ENCODE data around the gene NTRK1. TPM values are rescaled to one million over a fixed set of nuclear protein-coding genes. Genes with fewer than 3 reads are reported as not detected.

Gene NTRK1
- total and polyA plus RNA-seq, 4 donors = 0.13 to 0.17 (median 0.14) TPM

- Histone ChIP-seq H3K27me3 (ENCODE audit: control insufficient read depth in 4 of 4, insufficient read depth in 4 of 4, low read length in 3 of 4) (peaks cover 2 to 19% (median 8%) of the 10 kb centered on the region in 4 donors), H3K4me1 (ENCODE audit: control insufficient read depth in 4 of 4, insufficient read depth in 4 of 4, low read length in 3 of 4) (peaks cover 4 to 19% (median 13%) of the 10 kb centered on the region in 4 donors), H3K9ac (ENCODE audit: low read depth in 1 of 2, low read length in 2 of 2) (no peak overlapping the region), H3K4me3 (ENCODE audit: low read depth in 1 of 3, low read length in 3 of 3) (no peak overlapping the region), H3K9me3 (ENCODE audit: control insufficient read depth in 4 of 4, low read length in 3 of 4) (no peaks in the 10 kb centered on the region), H3K27ac (ENCODE audit: low read depth in 1 of 2, low read length in 2 of 2) (no peak overlapping the region), H3K36me3 (ENCODE audit: control insufficient read depth in 4 of 4, insufficient read depth in 3 of 4, low read depth in 1 of 4, low read length in 3 of 4) (no peaks in the 10 kb centered on the region)
- WGBS = 75% methylated on average over 7 of the region's 7 CpGs
- no peak for DNase-seq (ENCODE audit: low spot score)
- TF ChIP-seq FOXA1 (IDR thresholded peaks at IDR 0.05) (no peak), SP1 (IDR thresholded peaks at IDR 0.05) (no peak), RXRA (IDR thresholded peaks at IDR 0.05) (no peak)
- TF ChIP-seq, protein P1, sequence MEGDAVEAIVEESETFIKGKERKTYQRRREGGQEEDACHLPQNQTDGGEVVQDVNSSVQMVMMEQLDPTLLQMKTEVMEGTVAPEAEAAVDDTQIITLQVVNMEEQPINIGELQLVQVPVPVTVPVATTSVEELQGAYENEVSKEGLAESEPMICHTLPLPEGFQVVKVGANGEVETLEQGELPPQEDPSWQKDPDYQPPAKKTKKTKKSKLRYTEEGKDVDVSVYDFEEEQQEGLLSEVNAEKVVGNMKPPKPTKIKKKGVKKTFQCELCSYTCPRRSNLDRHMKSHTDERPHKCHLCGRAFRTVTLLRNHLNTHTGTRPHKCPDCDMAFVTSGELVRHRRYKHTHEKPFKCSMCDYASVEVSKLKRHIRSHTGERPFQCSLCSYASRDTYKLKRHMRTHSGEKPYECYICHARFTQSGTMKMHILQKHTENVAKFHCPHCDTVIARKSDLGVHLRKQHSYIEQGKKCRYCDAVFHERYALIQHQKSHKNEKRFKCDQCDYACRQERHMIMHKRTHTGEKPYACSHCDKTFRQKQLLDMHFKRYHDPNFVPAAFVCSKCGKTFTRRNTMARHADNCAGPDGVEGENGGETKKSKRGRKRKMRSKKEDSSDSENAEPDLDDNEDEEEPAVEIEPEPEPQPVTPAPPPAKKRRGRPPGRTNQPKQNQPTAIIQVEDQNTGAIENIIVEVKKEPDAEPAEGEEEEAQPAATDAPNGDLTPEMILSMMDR (IDR thresholded peaks at IDR 0.05; ENCODE audit: low read depth, low read length, missing input control) = no peak
Measured at GRCh38 chr1:156863631-156864030, 3.0 kb downstream of the NTRK1 start.

- WGBS = 89% methylated on average over 4 of the region's 4 CpGs
- H3K36me3 ChIP-seq (ENCODE audit: control insufficient read depth in 4 of 4, insufficient read depth in 3 of 4, low read depth in 1 of 4, low read length in 3 of 4) = no peaks in the 10 kb centered on the region
- no peak for DNase-seq (ENCODE audit: low spot score)
- peaks cover 2 to 13% (median 4%) of the 10 kb centered on the region in 4 donors for H3K27me3 ChIP-seq (ENCODE audit: control insufficient read depth in 4 of 4, insufficient read depth in 4 of 4, low read length in 3 of 4)
- H3K9me3 ChIP-seq (ENCODE audit: control insufficient read depth in 4 of 4, low read length in 3 of 4) = no peaks in the 10 kb centered on the region
- TF ChIP-seq RAD21 (IDR thresholded peaks at IDR 0.05) (no peak), EGR1 (IDR thresholded peaks at IDR 0.05; ENCODE audit: low read depth in 2 of 2) (no peak), FOXA2 (IDR thresholded peaks at IDR 0.05) (no peak), ZBTB33 (IDR thresholded peaks at IDR 0.05) (no peak), GABPA (IDR thresholded peaks at IDR 0.05 in 1 of 2, conservative IDR thresholded peaks at IDR 0.05 in 1 of 2) (no peak), RXRA (IDR thresholded peaks at IDR 0.05) (no peak), YY1 (IDR thresholded peaks at IDR 0.05) (no peak)
- no peak overlapping the region for H3K9ac ChIP-seq (ENCODE audit: low read depth in 1 of 2, low read length in 2 of 2)
- no peak overlapping the region for H3K4me3 ChIP-seq (ENCODE audit: low read depth in 1 of 3, low read length in 3 of 3)
- no peak overlapping the region for H3K27ac ChIP-seq (ENCODE audit: low read depth in 1 of 2, low read length in 2 of 2)
- H3K4me1 ChIP-seq (ENCODE audit: control insufficient read depth in 4 of 4, insufficient read depth in 4 of 4, low read length in 3 of 4) = peaks cover 2 to 9% (median 7%) of the 10 kb centered on the region in 4 donors
Measured at GRCh38 chr1:156864796-156865195, 4.1 kb downstream of the NTRK1 start.

- H3K9me3 ChIP-seq (ENCODE audit: control insufficient read depth in 4 of 4, low read length in 3 of 4) = no peaks in the 10 kb centered on the region
- DNase-seq (ENCODE audit: low spot score) = no peak
- H3K4me3 ChIP-seq (ENCODE audit: low read depth in 1 of 3, low read length in 3 of 3) = no peak overlapping the region
- WGBS = 75% methylated on average over 9 of the region's 9 CpGs
- H3K9ac ChIP-seq (ENCODE audit: low read depth in 1 of 2, low read length in 2 of 2) = no peak overlapping the region
- no peaks in the 10 kb centered on the region for H3K36me3 ChIP-seq (ENCODE audit: control insufficient read depth in 4 of 4, insufficient read depth in 3 of 4, low read depth in 1 of 4, low read length in 3 of 4)
- peaks cover 0 to 6% (median 3%) of the 10 kb centered on the region in 4 donors for H3K4me1 ChIP-seq (ENCODE audit: control insufficient read depth in 4 of 4, insufficient read depth in 4 of 4, low read length in 3 of 4)
- H3K27me3 ChIP-seq (ENCODE audit: control insufficient read depth in 4 of 4, insufficient read depth in 4 of 4, low read length in 3 of 4) = peaks cover 0 to 13% (median 2%) of the 10 kb centered on the region in 4 donors
- TF ChIP-seq HNF4A (conservative IDR thresholded peaks at IDR 0.05) = no peak
- TF ChIP-seq JUND (IDR thresholded peaks at IDR 0.05) = no peak
- no peak for TF ChIP-seq RAD21 (IDR thresholded peaks at IDR 0.05)
- TF ChIP-seq RXRA (IDR thresholded peaks at IDR 0.05) = no peak
- TF ChIP-seq, protein P1 (IDR thresholded peaks at IDR 0.05; ENCODE audit: low read depth, low read length, missing input control) = no peak
- TF ChIP-seq NR2F2 (IDR thresholded peaks at IDR 0.05) = no peak
- no peak for TF ChIP-seq ZBTB33 (IDR thresholded peaks at IDR 0.05)
- TF ChIP-seq HNF4G (IDR thresholded peaks at IDR 0.05) = no peak
- TF ChIP-seq SP1 (IDR thresholded peaks at IDR 0.05) = no peak
- TF ChIP-seq REST (IDR thresholded peaks at IDR 0.05) = no peak
- no peak for TF ChIP-seq FOXA1 (IDR thresholded peaks at IDR 0.05)
- no peak for TF ChIP-seq YY1 (IDR thresholded peaks at IDR 0.05)
- TF ChIP-seq GABPA (IDR thresholded peaks at IDR 0.05 in 1 of 2, conservative IDR thresholded peaks at IDR 0.05 in 1 of 2) = no peak
- no peak for TF ChIP-seq EGR1 (IDR thresholded peaks at IDR 0.05; ENCODE audit: low read depth in 2 of 2)
- no peak overlapping the region for H3K27ac ChIP-seq (ENCODE audit: low read depth in 1 of 2, low read length in 2 of 2)
Measured at GRCh38 chr1:156865258-156865657, 4.6 kb downstream of the NTRK1 start.

All from liver (tissue), 9 donors.